Muscle layer of duodenum (tissue), 2 donors: ENCODE results near the gene WASL.
"Not testable (repeated sequence)": the region's sequence is repeated elsewhere in the genome, so short reads cannot be mapped to it uniquely, and the experiment has no call there.

Source experiments
- H3K27ac ChIP-seq: one replicate; pipeline ENCODE4 v1.7.0; 2013; ENCODE audit warnings: mild to moderate bottlenecking, low read length
- H3K27me3 ChIP-seq: one replicate; pipeline ENCODE4 v1.7.0; 2013; ENCODE audit warnings: low read depth, mild to moderate bottlenecking, control low read depth, low read length
- H3K36me3 ChIP-seq, 2 donors: one replicate each; pipeline ENCODE4 v1.7.0; 2013; ENCODE audit warnings: low read length in 2 of 2, control low read depth in 1 of 2, mild to moderate bottlenecking in 1 of 2; ENCODE audit not compliant: insufficient read depth in 2 of 2, control insufficient read depth in 1 of 2
- H3K4me1 ChIP-seq, 2 donors: one replicate each; pipeline ENCODE4 v1.7.0; 2013; ENCODE audit warnings: low read length in 2 of 2, mild to moderate bottlenecking in 2 of 2, control low read depth in 1 of 2, moderate library complexity in 1 of 2; ENCODE audit not compliant: insufficient read depth in 2 of 2, control insufficient read depth in 1 of 2
- H3K4me3 ChIP-seq, 2 donors: one replicate each; pipeline ENCODE4 v1.7.0; 2013; ENCODE audit warnings: low read length in 2 of 2, low read depth in 1 of 2, mild to moderate bottlenecking in 1 of 2
- H3K9me3 ChIP-seq, 2 donors: one replicate each; pipeline ENCODE4 v1.7.0; 2013; ENCODE audit warnings: low read length in 2 of 2, control low read depth in 1 of 2, mild to moderate bottlenecking in 1 of 2; ENCODE audit not compliant: control insufficient read depth in 1 of 2
- donor health status: healthy.

The WASL gene

GRCh38 chr7:123748734-123749536 lies at the start of gene WASL:
TSS of gene WASL (minus strand) at chr7:123749003. CDS start at chr7:123748734, 269 bp downstream.
- H3K4me1 ChIP-seq, result peaks cover 26 to 46% of the 10 kb centered on the region in 2 donors

DNA sequence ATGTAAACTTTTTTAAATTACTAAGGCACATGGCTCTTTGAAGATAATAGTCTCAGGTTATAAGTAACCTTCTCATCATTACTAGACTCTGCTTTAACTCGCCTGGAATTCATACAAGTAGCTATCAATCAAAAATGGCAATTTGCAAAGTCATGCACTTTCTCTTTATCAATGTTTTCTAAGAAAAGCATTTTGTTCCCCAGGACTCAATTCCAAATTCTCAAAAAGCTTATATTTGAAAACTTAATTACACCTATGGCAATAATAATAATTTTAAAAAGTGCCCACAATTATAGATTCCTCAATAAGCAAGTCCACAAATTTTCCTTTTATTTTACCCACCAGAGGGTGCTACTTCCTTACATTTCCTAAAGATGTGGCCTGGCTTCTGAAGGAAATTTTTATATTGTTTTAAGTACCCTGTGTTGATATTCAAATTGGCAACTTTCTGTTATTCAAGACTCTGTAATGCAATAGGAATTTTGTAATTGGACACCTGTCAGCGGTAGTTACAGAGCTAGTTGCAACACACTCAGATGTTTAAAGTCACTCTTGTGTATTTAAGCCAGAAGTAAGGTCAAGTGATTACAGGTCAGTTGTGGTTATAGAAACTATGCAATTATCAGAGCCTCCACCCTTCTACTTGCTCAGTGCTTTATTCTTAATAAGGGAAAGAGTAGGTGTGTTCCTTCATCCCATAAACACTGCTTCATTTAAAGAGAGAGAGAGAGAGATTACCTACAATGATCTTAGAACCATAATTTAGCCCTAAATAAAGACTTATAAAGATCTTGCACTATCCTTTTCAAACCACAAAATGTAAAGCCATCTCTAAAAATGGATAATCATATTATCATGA lies 49.1 kb upstream of the WASL start:
- no peaks in the 10 kb centered on the region for H3K4me1 ChIP-seq
- H3K9me3 ChIP-seq, result no peaks in the 10 kb centered on the region
- H3K4me3 ChIP-seq, result peak overlapping the region in 1 of 2 donors; percentile 26
- H3K27me3 ChIP-seq, result no peaks in the 10 kb centered on the region
- no peak overlapping the region for H3K27ac ChIP-seq
- H3K36me3 ChIP-seq, result no peaks in the 10 kb centered on the region

More at GRCh38 chr7:123748734-123749536, at the start of gene WASL:
- no peaks in the 10 kb centered on the region for H3K27me3 ChIP-seq
- H3K9me3 ChIP-seq, result no peaks in the 10 kb centered on the region
- no peaks in the 10 kb centered on the region for H3K36me3 ChIP-seq
- H3K4me3 ChIP-seq, result peak within 1 kb of the TSS; percentile 97 to 98
- H3K27ac ChIP-seq, result peak within 1 kb of the TSS; percentile 96

DNA sequence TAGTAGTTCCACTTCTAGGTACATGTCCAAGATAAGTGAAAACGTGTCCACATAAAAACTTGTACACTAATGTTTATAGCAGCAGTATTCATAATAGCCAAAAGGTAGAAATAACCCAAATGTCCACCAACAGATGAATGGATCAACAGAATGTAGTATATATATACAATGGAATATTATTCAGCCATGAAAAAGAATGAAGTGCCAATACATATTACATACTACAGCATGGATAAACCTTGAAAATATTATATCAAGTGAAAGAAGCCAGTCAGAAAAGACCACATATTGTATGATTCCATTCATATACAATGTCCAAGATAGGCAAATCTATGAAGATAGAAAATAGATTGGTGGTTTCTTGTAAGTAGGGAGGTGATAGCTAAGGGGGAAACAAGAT lies 47.8 kb upstream of the WASL start:
- Histone ChIP-seq H3K4me3 (no peak overlapping the region), H3K27ac (no peak overlapping the region), H3K27me3 (no peaks in the 10 kb centered on the region), H3K36me3 (no peaks in the 10 kb centered on the region), H3K4me1 (no peaks in the 10 kb centered on the region), H3K9me3 (no peaks in the 10 kb centered on the region)

GRCh38 chr7:123795917-123796316 lies 47.1 kb upstream of the WASL start:
- no peak overlapping the region for H3K4me3 ChIP-seq
- H3K27ac ChIP-seq, result no peak overlapping the region
- H3K9me3 ChIP-seq, result no peaks in the 10 kb centered on the region
- H3K4me1 ChIP-seq, result no peaks in the 10 kb centered on the region
- no peaks in the 10 kb centered on the region for H3K36me3 ChIP-seq
- H3K27me3 ChIP-seq, result no peaks in the 10 kb centered on the region

DNA sequence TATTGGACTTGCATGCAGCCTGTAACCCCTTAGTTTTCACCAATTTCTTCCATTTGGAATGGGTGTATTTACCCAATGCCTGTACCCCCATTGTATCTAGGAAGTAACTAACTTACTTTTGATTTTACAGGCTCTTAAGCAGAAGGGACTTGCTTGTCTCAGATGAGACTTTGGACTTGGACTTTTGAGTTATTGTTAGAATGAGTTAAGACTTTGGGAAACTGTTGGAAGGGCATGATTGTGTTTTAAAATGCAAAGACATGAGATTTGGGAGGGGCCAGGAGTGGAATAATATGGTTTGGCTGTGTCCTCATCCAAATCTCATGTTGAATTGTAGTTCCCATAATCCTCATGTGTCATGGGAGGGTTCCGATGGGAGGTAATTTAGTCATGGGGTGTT lies 46.3 kb upstream of the WASL start:
- H3K4me1 ChIP-seq, H3K9me3 ChIP-seq, H3K27me3 ChIP-seq, H3K36me3 ChIP-seq, H3K4me3 ChIP-seq, H3K27ac ChIP-seq: not testable (repeated sequence)

DNA sequence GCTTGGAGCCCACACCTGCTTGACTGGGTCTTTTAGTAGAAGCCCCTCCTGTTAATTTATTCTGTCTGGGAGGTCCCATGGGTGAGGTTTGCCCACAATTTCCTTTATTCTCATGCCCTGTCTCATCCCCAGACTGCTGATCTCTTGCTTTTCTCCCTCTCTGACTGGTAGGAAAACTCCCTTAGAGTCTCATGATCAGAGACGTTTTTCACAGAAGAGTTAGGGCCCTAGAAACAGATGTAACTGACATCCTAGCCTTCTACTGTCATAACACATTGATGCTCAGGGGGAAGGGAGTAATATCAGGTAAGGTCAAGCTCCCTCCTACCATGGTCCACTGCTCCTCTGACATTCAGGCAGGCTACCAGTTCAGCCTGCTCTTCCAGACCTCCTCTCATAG lies 43.7 kb upstream of the WASL start:
- Histone ChIP-seq H3K27ac (no peak overlapping the region), H3K4me1 (no peaks in the 10 kb centered on the region), H3K27me3 (no peaks in the 10 kb centered on the region), H3K9me3 (no peaks in the 10 kb centered on the region), H3K4me3 (no peak overlapping the region), H3K36me3 (no peaks in the 10 kb centered on the region)

- Histone ChIP-seq H3K27ac (no peak overlapping the region), H3K4me3 (no peak overlapping the region), H3K36me3 (no peaks in the 10 kb centered on the region), H3K27me3 (no peaks in the 10 kb centered on the region), H3K9me3 (no peaks in the 10 kb centered on the region), H3K4me1 (no peaks in the 10 kb centered on the region)
Observed at GRCh38 chr7:123791001-123791400, 42.2 kb upstream of the WASL start.

GRCh38 chr7:123789817-123790216 lies 41.0 kb upstream of the WASL start:
- no peaks in the 10 kb centered on the region for H3K9me3 ChIP-seq
- no peak overlapping the region for H3K27ac ChIP-seq
- H3K4me1 ChIP-seq, result no peaks in the 10 kb centered on the region
- no peaks in the 10 kb centered on the region for H3K27me3 ChIP-seq
- H3K4me3 ChIP-seq, result no peak overlapping the region
- no peaks in the 10 kb centered on the region for H3K36me3 ChIP-seq

DNA sequence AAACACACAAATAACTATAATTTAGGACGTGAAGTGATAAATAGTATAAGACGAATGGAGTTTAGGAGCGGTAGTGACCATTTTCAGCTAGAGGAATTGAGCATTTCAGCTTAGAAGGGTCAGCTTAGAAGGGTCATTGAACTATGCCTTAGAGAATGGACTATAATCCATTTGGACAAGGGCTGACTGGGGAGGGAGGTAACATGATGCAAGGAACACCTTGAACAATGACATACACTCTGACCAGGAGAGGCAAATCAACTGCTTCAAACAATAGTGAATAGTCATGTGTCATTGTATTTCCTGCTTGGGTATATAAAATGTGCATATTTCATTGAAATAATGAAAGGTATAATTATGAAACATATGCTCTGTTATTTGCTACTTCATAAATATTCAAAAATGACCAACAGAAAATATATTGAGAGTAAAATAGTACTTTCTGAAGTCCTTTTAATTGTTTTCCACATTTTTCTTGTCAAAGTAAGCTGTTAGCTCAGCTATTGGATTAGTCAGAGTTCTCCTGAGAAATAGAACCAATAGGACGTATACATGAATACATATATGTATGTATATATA lies 40.5 kb upstream of the WASL start:
- Histone ChIP-seq H3K27ac (no peak overlapping the region), H3K9me3 (no peaks in the 10 kb centered on the region), H3K4me1 (no peaks in the 10 kb centered on the region), H3K36me3 (no peaks in the 10 kb centered on the region), H3K4me3 (no peak overlapping the region), H3K27me3 (no peaks in the 10 kb centered on the region)

DNA sequence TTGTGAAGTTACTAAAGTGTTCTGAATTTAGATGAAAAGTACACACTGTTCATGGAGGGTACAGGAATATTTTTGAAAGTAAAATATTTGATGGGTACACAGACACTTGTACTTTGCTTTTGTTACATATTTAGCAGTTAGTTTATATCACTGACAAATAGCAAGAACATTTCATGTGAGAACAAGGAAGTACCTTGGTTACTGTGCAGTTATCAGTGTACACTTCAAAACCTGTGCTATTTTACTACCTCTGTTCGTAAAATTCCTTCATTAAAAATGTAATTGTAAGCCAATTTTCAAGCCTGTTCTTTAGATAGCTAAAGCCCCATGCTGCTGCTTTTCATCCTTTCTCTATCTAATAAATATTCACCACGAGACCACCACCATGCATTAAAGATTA lies 39.8 kb upstream of the WASL start:
- no peak overlapping the region for H3K27ac ChIP-seq
- H3K9me3 ChIP-seq, result no peaks in the 10 kb centered on the region
- no peaks in the 10 kb centered on the region for H3K4me1 ChIP-seq
- H3K4me3 ChIP-seq, result no peak overlapping the region
- H3K27me3 ChIP-seq, result no peaks in the 10 kb centered on the region
- H3K36me3 ChIP-seq, result no peaks in the 10 kb centered on the region

GRCh38 chr7:123787220-123788007 lies 38.6 kb upstream of the WASL start:
- Histone ChIP-seq H3K27ac (no peak overlapping the region), H3K36me3 (no peaks in the 10 kb centered on the region), H3K4me1 (no peaks in the 10 kb centered on the region), H3K9me3 (no peaks in the 10 kb centered on the region), H3K4me3 (no peak overlapping the region), H3K27me3 (no peaks in the 10 kb centered on the region)
